ENCODE data around the gene PLCL2. TPM values are rescaled to one million over a fixed set of nuclear protein-coding genes. Genes with fewer than 3 reads are reported as not detected.

The PLCL2 gene
- total RNA-seq, 1 experiment from 2014 or later: 2.5 TPM

GRCh38 chr3:16900779-16901440 lies 16.2 kb downstream of the PLCL2 start:
- H3K4me3 ChIP-seq (ENCODE audit: low read length): no peak overlapping the region
- H3K27ac ChIP-seq (ENCODE audit: low read length): no peak overlapping the region
- no peak for DNase-seq

GRCh38 chr3:16904423-16905417 lies 20.0 kb downstream of the PLCL2 start:
- Histone ChIP-seq H3K9me2 (replicated peaks; ENCODE audit: insufficient read depth, low read length) (no peaks in the 10 kb centered on the region), H2AFZ (ENCODE audit: low read length) (no peak overlapping the region), H3K9me3 (ENCODE audit: low read length) (no peaks in the 10 kb centered on the region), H3K79me2 (ENCODE audit: low read length) (no peaks in the 10 kb centered on the region), H3K4me1 (ENCODE audit: low read length) (no peaks in the 10 kb centered on the region), H3K36me3 (ENCODE audit: insufficient read depth, low read length) (no peaks in the 10 kb centered on the region), H3K4me3 (ENCODE audit: low read length) (no peak overlapping the region), H3K27me3 (ENCODE audit: low read length) (no peaks in the 10 kb centered on the region; the same call in 1 of the 2 replicates), H3K27ac (ENCODE audit: low read length) (no peak overlapping the region), H3K9ac (ENCODE audit: low read length) (no peak overlapping the region), H3K4me2 (ENCODE audit: low read depth, low read length, poor library complexity, severe bottlenecking) (no peak overlapping the region), H4K20me1 (ENCODE audit: insufficient read depth, low read depth, low read length) (no peaks in the 10 kb centered on the region)
- no peak for DNase-seq

More at GRCh38 chr3:16900779-16901440, 16.2 kb downstream of the PLCL2 start:
- H3K9me2 ChIP-seq (replicated peaks; ENCODE audit: insufficient read depth, low read length): no peaks in the 10 kb centered on the region
- no peaks in the 10 kb centered on the region; the same call in 1 of the 2 replicates for H4K20me1 ChIP-seq (ENCODE audit: insufficient read depth, low read depth, low read length)
- no peak overlapping the region for H3K9ac ChIP-seq (ENCODE audit: low read length)
- H3K36me3 ChIP-seq (ENCODE audit: insufficient read depth, low read length): no peaks in the 10 kb centered on the region
- no peak overlapping the region for H2AFZ ChIP-seq (ENCODE audit: low read length)
- no peaks in the 10 kb centered on the region for H3K4me1 ChIP-seq (ENCODE audit: low read length)
- no peaks in the 10 kb centered on the region for H3K9me3 ChIP-seq (ENCODE audit: low read length)
- no peaks in the 10 kb centered on the region for H3K79me2 ChIP-seq (ENCODE audit: low read length)
- H3K27me3 ChIP-seq (ENCODE audit: low read length): no peaks in the 10 kb centered on the region
- H3K4me2 ChIP-seq (ENCODE audit: low read depth, low read length, poor library complexity, severe bottlenecking): no peak overlapping the region

- Histone ChIP-seq H3K27ac (ENCODE audit: low read length) (no peak overlapping the region), H2AFZ (ENCODE audit: low read length) (no peak overlapping the region), H3K9me2 (replicated peaks; ENCODE audit: insufficient read depth, low read length) (no peaks in the 10 kb centered on the region), H3K9me3 (ENCODE audit: low read length) (no peaks in the 10 kb centered on the region), H3K79me2 (ENCODE audit: low read length) (no peaks in the 10 kb centered on the region), H3K9ac (ENCODE audit: low read length) (no peak overlapping the region), H4K20me1 (ENCODE audit: insufficient read depth, low read depth, low read length) (no peaks in the 10 kb centered on the region), H3K36me3 (ENCODE audit: insufficient read depth, low read length) (no peaks in the 10 kb centered on the region), H3K4me1 (ENCODE audit: low read length) (no peaks in the 10 kb centered on the region), H3K27me3 (ENCODE audit: low read length) (no peaks in the 10 kb centered on the region; the same call in 1 of the 2 replicates), H3K4me2 (ENCODE audit: low read depth, low read length, poor library complexity, severe bottlenecking) (no peak overlapping the region), H3K4me3 (ENCODE audit: low read length) (no peak overlapping the region)
- no peak for DNase-seq
These were observed 20.9 kb downstream of the PLCL2 start for GRCh38 chr3:16905704-16906103.

GRCh38 chr3:16906682-16907081 lies 21.9 kb downstream of the PLCL2 start:
- no peaks in the 10 kb centered on the region for H4K20me1 ChIP-seq (ENCODE audit: insufficient read depth, low read depth, low read length)
- H3K79me2 ChIP-seq (ENCODE audit: low read length): no peaks in the 10 kb centered on the region
- no peaks in the 10 kb centered on the region for H3K9me3 ChIP-seq (ENCODE audit: low read length)
- H3K27me3 ChIP-seq (ENCODE audit: low read length): no peaks in the 10 kb centered on the region; the same call in 1 of the 2 replicates
- H3K4me3 ChIP-seq (ENCODE audit: low read length): no peak overlapping the region
- no peaks in the 10 kb centered on the region for H3K36me3 ChIP-seq (ENCODE audit: insufficient read depth, low read length)
- no peaks in the 10 kb centered on the region for H3K4me1 ChIP-seq (ENCODE audit: low read length)
- no peak overlapping the region for H3K27ac ChIP-seq (ENCODE audit: low read length)
- no peak for DNase-seq
- H3K9me2 ChIP-seq (replicated peaks; ENCODE audit: insufficient read depth, low read length): no peaks in the 10 kb centered on the region
- H2AFZ ChIP-seq (ENCODE audit: low read length): no peak overlapping the region
- no peak overlapping the region for H3K4me2 ChIP-seq (ENCODE audit: low read depth, low read length, poor library complexity, severe bottlenecking)
- H3K9ac ChIP-seq (ENCODE audit: low read length): no peak overlapping the region

- H3K4me1 ChIP-seq (ENCODE audit: low read length): peaks cover 3% of the 10 kb centered on the region
- DNase-seq: no peak
- H4K20me1 ChIP-seq (ENCODE audit: insufficient read depth, low read depth, low read length): no peaks in the 10 kb centered on the region
- H3K36me3 ChIP-seq (ENCODE audit: insufficient read depth, low read length): no peaks in the 10 kb centered on the region
- H3K4me2 ChIP-seq (ENCODE audit: low read depth, low read length, poor library complexity, severe bottlenecking): no peak overlapping the region
- H3K4me3 ChIP-seq (ENCODE audit: low read length): no peak overlapping the region
- H3K79me2 ChIP-seq (ENCODE audit: low read length): no peaks in the 10 kb centered on the region
- H2AFZ ChIP-seq (ENCODE audit: low read length): no peak overlapping the region
- no peaks in the 10 kb centered on the region for H3K9me2 ChIP-seq (replicated peaks; ENCODE audit: insufficient read depth, low read length)
- no peaks in the 10 kb centered on the region; the same call in 1 of the 2 replicates for H3K27me3 ChIP-seq (ENCODE audit: low read length)
- no peaks in the 10 kb centered on the region for H3K9me3 ChIP-seq (ENCODE audit: low read length)
- no peak overlapping the region for H3K27ac ChIP-seq (ENCODE audit: low read length)
- H3K9ac ChIP-seq (ENCODE audit: low read length): no peak overlapping the region
These were observed 22.5 kb downstream of the PLCL2 start for GRCh38 chr3:16907243-16907642.

GRCh38 chr3:16908016-16908807 lies 23.5 kb downstream of the PLCL2 start:
- H3K4me2 ChIP-seq (ENCODE audit: low read depth, low read length, poor library complexity, severe bottlenecking): no peak overlapping the region
- H3K4me1 ChIP-seq (ENCODE audit: low read length): peaks cover 8% of the 10 kb centered on the region
- H2AFZ ChIP-seq (ENCODE audit: low read length): no peak overlapping the region
- no peak overlapping the region for H3K27ac ChIP-seq (ENCODE audit: low read length)
- H3K9me3 ChIP-seq (ENCODE audit: low read length): no peaks in the 10 kb centered on the region
- no peaks in the 10 kb centered on the region for H3K36me3 ChIP-seq (ENCODE audit: insufficient read depth, low read length)
- H3K9ac ChIP-seq (ENCODE audit: low read length): no peak overlapping the region
- no peaks in the 10 kb centered on the region; the same call in 1 of the 2 replicates for H3K27me3 ChIP-seq (ENCODE audit: low read length)
- no peaks in the 10 kb centered on the region for H3K9me2 ChIP-seq (replicated peaks; ENCODE audit: insufficient read depth, low read length)
- H3K79me2 ChIP-seq (ENCODE audit: low read length): no peaks in the 10 kb centered on the region
- H4K20me1 ChIP-seq (ENCODE audit: insufficient read depth, low read depth, low read length): no peaks in the 10 kb centered on the region
- H3K4me3 ChIP-seq (ENCODE audit: low read length): no peak overlapping the region
- no peak for DNase-seq

- H3K9me3 ChIP-seq (ENCODE audit: low read length): no peaks in the 10 kb centered on the region
- no peak overlapping the region for H3K9ac ChIP-seq (ENCODE audit: low read length)
- no peak for DNase-seq
These were observed 24.1 kb downstream of the PLCL2 start for GRCh38 chr3:16908896-16909295.

More at GRCh38 chr3:16908896-16909295, 24.1 kb downstream of the PLCL2 start:
- H3K79me2 ChIP-seq (ENCODE audit: low read length): no peaks in the 10 kb centered on the region
- no peak overlapping the region for H3K27ac ChIP-seq (ENCODE audit: low read length)
- no peak overlapping the region for H3K4me2 ChIP-seq (ENCODE audit: low read depth, low read length, poor library complexity, severe bottlenecking)
- no peak overlapping the region for H2AFZ ChIP-seq (ENCODE audit: low read length)
- H3K4me1 ChIP-seq (ENCODE audit: low read length): peaks cover 8% of the 10 kb centered on the region
- no peaks in the 10 kb centered on the region for H3K36me3 ChIP-seq (ENCODE audit: insufficient read depth, low read length)
- no peaks in the 10 kb centered on the region; the same call in 1 of the 2 replicates for H3K27me3 ChIP-seq (ENCODE audit: low read length)
- H3K9me2 ChIP-seq (replicated peaks; ENCODE audit: insufficient read depth, low read length): no peaks in the 10 kb centered on the region
- H3K4me3 ChIP-seq (ENCODE audit: low read length): no peak overlapping the region
- H4K20me1 ChIP-seq (ENCODE audit: insufficient read depth, low read depth, low read length): no peaks in the 10 kb centered on the region

Measured in Karpas-422 (cell line).